Left lung (tissue), 10 donors: ENCODE measurements around the gene DOCK10. TPM values are rescaled to one million over a fixed set of nuclear protein-coding genes. Genes with fewer than 3 reads are reported as not detected.

Experiments
- ATAC-seq: fragments of 200-7000 bp; cut with Tn5 transposase; one replicate; pipeline ENCODE4 v1.9.1; 2020; ENCODE audit warnings: moderate library complexity
- DNase-seq, 4 donors: peaks; one replicate each; pipeline ENCODE4 v3.0.0-alpha.2; 2013 to 2020
- H3K27ac ChIP-seq, 2 donors: fragments of 200-600 bp; sonication (generic) in 1 of 2; one replicate each; pipeline versions ENCODE4 v1.5.0 to v1.8.0; 2020 to 2021
- H3K27me3 ChIP-seq, 2 donors: fragments of 200-600 bp; sonication (generic) in 1 of 2; one replicate each; pipeline versions ENCODE4 v1.5.0 to v1.8.0; 2020 to 2021
- H3K36me3 ChIP-seq, 2 donors: fragments of 200-600 bp; sonication (generic) in 1 of 2; one replicate each; pipeline versions ENCODE4 v1.5.0 to v1.8.0; 2020 to 2021
- H3K4me1 ChIP-seq, 2 donors: fragments of 200-600 bp; one replicate each; pipeline ENCODE4 v1.8.0; 2021
- H3K4me3 ChIP-seq, 2 donors: fragments of 200-600 bp; sonication (generic) in 1 of 2; one replicate each; pipeline versions ENCODE4 v1.5.0 to v1.8.0; 2020 to 2021; ENCODE audit warnings: mild to moderate bottlenecking in 1 of 2
- H3K9me3 ChIP-seq, 2 donors: fragments of 200-600 bp; sonication (generic) in 1 of 2; one replicate each; pipeline versions ENCODE4 v1.5.0 to v1.8.0; 2020 to 2021
- CTCF ChIP-seq, 2 donors: fragments of 200-600 bp; sonication (generic) in 1 of 2; IDR thresholded peaks; one replicate each; pipeline versions ENCODE4 v1.5.0 to v1.8.0; 2021; ENCODE audit warnings: antibody characterized with exemption in 2 of 2
- intact Hi-C, 2 donors: fragments of 100-400 bp; cut with DNase I; formaldehyde crosslinking; loops; one replicate each; pipeline versions ENCODE4 v1.11.2 to v1.14.2; 2022
- polyA plus RNA-seq, 6 donors: library from polyadenylated mRNA; unstranded; fragments of 120-200 nt; gene quantifications; one replicate each; pipeline ENCODE4 v1.2.1, GENCODE V29; 2013; ENCODE audit not compliant: insufficient read length in 6 of 6
- total RNA-seq, 2 donors: library from RNA; stranded (reverse); fragmentation: NEBNext Ultra II Directional; extraction: Animal tissue kit (Norgen Biotek cat#: 25700); gene quantifications; one replicate each; pipeline ENCODE4 v1.2.1, GENCODE V29; 2021
- donor health status: DM: no; HTN: yes; CAD: no.
- donor health status: DM: no; HTN: no; CAD: no.

The DOCK10 gene
- total and polyA plus RNA-seq, 8 donors, result 17.8 to 55.9 (median 45.6) TPM

GRCh38 chr2:224908818-224909217 is 133.4 kb downstream of the DOCK10 start:
- no peaks in the 10 kb centered on the region for H3K27me3 ChIP-seq
- no peak for DNase-seq
- H3K36me3 ChIP-seq, result no peaks in the 10 kb centered on the region
- no peak overlapping the region for H3K27ac ChIP-seq
- no peaks in the 10 kb centered on the region for H3K9me3 ChIP-seq
- no peak overlapping the region for H3K4me3 ChIP-seq
- ATAC-seq, result no peak
- peaks cover 10 to 18% of the 10 kb centered on the region in 2 donors for H3K4me1 ChIP-seq
- TF ChIP-seq CTCF (IDR thresholded peaks at IDR 0.05), result no peak
- intact Hi-C loops, result no loop called here

- Histone ChIP-seq H3K9me3 (no peaks in the 10 kb centered on the region), H3K27ac (no peak overlapping the region), H3K4me3 (no peak overlapping the region), H3K36me3 (no peaks in the 10 kb centered on the region), H3K27me3 (no peaks in the 10 kb centered on the region), H3K4me1 (peaks cover 0 to 4% of the 10 kb centered on the region in 2 donors)
- intact Hi-C loops, result no loop called here
- no peak for DNase-seq
- TF ChIP-seq CTCF (IDR thresholded peaks at IDR 0.05), result no peak
- ATAC-seq, result no peak
Measured at GRCh38 chr2:224904381-224904780, 137.9 kb downstream of the DOCK10 start.

DNA sequence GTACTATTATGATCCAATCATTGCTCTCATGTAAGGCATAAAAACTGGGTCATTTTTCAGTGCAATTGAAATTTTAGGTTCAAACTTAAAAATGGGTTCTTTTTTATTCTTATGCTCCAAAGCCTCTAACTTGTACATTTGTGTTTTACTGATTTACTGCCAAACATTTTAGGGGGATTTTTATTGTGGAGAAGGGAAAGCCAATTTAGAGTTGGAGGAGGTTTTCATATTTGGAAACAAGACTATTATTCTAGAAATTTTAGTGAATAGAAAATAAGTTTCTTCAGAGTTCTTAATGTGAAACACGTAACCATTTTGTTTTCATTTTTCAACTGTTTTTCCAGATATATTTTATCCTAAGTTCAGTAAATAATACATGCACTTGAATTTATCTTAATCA is 138.6 kb downstream of the DOCK10 start:
- no peaks in the 10 kb centered on the region for H3K9me3 ChIP-seq
- no peak overlapping the region for H3K27ac ChIP-seq
- H3K4me1 ChIP-seq, result no peaks in the 10 kb centered on the region
- DNase-seq, result no peak
- no peak for TF ChIP-seq CTCF (IDR thresholded peaks at IDR 0.05)
- no peak overlapping the region for H3K4me3 ChIP-seq
- ATAC-seq, result no peak
- no peaks in the 10 kb centered on the region for H3K27me3 ChIP-seq
- H3K36me3 ChIP-seq, result no peaks in the 10 kb centered on the region
- intact Hi-C loops, result no loop called here

DNA sequence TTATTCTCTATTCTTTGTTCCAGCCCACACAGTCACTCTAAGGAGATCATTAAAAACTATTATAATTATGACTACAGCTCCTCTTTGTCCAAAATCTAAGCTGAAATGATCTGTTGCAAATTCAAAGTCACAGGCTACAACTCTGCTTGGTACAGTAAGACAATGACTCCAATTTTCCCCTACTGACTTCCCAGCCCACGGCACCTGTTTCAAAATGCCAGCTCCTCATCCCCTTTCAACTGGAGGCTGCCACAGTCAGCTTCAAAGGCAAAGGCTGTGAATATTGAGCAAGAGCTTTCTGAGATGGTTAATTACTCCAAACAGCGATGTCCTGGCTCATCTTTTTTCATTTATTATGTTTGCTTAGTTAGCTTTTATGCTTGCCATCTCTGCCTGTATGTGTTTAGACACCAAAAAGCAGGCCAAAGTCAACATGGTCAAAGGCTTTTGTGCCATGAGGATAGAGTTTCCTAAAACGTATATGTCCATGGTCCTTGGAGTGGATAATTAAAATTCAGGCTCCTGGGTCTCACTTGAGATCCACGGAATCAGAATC is 141.1 kb downstream of the DOCK10 start:
- ATAC-seq (no peak), DNase-seq (no peak)
- Histone ChIP-seq H3K4me1 (no peaks in the 10 kb centered on the region), H3K27ac (no peak overlapping the region), H3K27me3 (no peaks in the 10 kb centered on the region), H3K4me3 (no peak overlapping the region), H3K9me3 (no peaks in the 10 kb centered on the region), H3K36me3 (no peaks in the 10 kb centered on the region)
- TF ChIP-seq CTCF (IDR thresholded peaks at IDR 0.05), result no peak
- intact Hi-C loops, result no loop called here

DNA sequence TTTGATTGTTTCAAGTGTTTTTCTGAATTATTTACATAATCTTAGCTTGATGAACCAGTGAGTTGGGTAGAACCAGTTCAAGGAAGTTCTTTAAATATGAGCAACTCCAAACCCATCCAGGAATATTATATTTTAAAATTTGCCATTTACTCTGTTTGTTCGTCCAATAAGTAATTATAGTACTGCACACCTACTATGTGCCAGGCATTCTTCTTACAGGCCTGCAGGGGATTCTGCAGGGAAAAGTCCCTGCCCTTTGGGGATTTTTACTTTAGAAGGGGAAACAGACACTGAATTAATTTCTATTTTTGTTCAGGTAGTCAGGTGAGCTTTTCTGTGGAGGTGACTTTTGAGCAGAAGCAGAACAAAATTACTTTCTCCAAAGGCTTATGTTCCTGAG is 146.9 kb downstream of the DOCK10 start:
- H3K27ac ChIP-seq, result peak overlapping the region in 1 of 2 donors; percentile 80
- no peak for TF ChIP-seq CTCF (IDR thresholded peaks at IDR 0.05)
- H3K4me1 ChIP-seq, result peaks cover 0 to 38% of the 10 kb centered on the region in 2 donors
- H3K36me3 ChIP-seq, result no peaks in the 10 kb centered on the region
- no peaks in the 10 kb centered on the region for H3K9me3 ChIP-seq
- ATAC-seq, result no peak
- no peaks in the 10 kb centered on the region for H3K27me3 ChIP-seq
- intact Hi-C loops, result no loop called here
- no peak overlapping the region for H3K4me3 ChIP-seq
- DNase-seq, result no peak
